ENCODE measurements around the gene FAM210A. TPM values are rescaled to one million over a fixed set of nuclear protein-coding genes. Genes with fewer than 3 reads are reported as not detected.
A peak's percentile ranks its signal among the peaks of the same experiment; 100 is the strongest.

FAM210A gene, protein sequence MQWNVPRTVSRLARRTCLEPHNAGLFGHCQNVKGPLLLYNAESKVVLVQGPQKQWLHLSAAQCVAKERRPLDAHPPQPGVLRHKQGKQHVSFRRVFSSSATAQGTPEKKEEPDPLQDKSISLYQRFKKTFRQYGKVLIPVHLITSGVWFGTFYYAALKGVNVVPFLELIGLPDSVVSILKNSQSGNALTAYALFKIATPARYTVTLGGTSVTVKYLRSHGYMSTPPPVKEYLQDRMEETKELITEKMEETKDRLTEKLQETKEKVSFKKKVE
- total RNA-seq (2022) (17.1 and 17.4 TPM in 2 replicates), Bru-seq, nascent RNA (percentile 77 among the genes with signal in this experiment), BruChase-seq, experiment 1, labeled RNA remaining after a 2-hour chase (percentile 77 among the genes with signal in this experiment), BruChase-seq, experiment 2, labeled RNA remaining after a 6-hour chase (percentile 72 among the genes with signal in this experiment)
- long read RNA-seq, full-length matches to known transcripts, result 14 of 16 reads
- long read RNA-seq, partial matches to known transcripts, result 0 of 16 reads
- long read RNA-seq, other reads (novel, unspliced or antisense), result 2 of 16 reads

DNA sequence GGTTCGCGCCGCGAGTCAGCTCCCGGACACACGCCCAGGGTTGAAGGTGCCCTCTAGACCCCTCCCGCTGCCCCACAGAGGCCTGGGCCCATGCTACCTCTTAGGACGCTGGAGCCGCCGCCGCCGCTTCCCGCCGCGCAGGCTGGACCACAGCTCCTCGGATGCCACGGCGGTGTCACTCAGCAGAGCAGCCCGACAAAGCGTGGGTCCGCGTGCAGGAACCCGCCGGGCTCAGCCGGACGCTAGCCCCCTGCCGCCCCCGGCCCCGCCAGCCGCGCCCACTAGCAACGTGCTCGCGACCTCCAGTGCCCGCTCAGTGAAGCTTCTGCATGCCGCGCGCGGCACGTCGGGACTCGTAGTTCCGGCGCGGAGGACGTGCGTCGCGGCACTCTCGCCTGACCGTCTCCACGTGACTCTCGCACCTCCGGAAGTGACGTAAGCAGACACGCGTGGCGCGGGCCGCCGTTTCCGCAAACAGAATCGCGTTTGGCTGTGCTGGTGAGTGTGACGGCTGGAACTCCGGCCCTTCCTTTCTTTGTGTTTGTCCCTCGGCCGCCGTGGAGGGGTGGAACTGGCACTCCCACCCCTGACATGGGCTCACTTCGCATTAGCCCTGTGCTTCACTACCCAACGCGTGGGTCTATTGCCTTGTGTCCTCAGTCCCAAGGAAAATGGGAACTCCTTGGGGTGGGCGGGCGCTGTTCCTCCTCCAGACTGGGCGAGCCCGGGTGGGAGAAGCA, at the start of gene FAM210A, which contains the start of gene RNMT:
FAM210A (minus strand) TSS at position 327 of the 740 bp plus-strand sequence. CDS start 44,481 bp downstream, outside the sequence.
RNMT (plus strand) TSS at position 442 of the 740 bp plus-strand sequence. CDS start 4,845 bp downstream, outside the sequence.
- intact Hi-C loops (cut with micrococcal nuclease; ENCODE audit: unreplicated experiment), result loop anchor here (5.0 kb wide), 1 partner anchor 169 kb away; no protein-coding TSS in a partner anchor
- BruUV-seq (replicated peaks), result no TSS peak
- no peaks in the 10 kb centered on the region for H3K27me3 Mint-ChIP-seq (ENCODE audit: insufficient read depth, unreplicated experiment)
- TF ChIP-seq, protein P1, sequence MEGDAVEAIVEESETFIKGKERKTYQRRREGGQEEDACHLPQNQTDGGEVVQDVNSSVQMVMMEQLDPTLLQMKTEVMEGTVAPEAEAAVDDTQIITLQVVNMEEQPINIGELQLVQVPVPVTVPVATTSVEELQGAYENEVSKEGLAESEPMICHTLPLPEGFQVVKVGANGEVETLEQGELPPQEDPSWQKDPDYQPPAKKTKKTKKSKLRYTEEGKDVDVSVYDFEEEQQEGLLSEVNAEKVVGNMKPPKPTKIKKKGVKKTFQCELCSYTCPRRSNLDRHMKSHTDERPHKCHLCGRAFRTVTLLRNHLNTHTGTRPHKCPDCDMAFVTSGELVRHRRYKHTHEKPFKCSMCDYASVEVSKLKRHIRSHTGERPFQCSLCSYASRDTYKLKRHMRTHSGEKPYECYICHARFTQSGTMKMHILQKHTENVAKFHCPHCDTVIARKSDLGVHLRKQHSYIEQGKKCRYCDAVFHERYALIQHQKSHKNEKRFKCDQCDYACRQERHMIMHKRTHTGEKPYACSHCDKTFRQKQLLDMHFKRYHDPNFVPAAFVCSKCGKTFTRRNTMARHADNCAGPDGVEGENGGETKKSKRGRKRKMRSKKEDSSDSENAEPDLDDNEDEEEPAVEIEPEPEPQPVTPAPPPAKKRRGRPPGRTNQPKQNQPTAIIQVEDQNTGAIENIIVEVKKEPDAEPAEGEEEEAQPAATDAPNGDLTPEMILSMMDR (IDR thresholded peaks at IDR 0.05; ENCODE audit: insufficient read depth in 1 of 2, low read depth in 1 of 2, low read length in 1 of 2, severe bottlenecking in 1 of 2, unreplicated experiment in 1 of 2), result no peak
- POLR2A ChIA-PET, result interaction anchor here (0.6 to 0.9 kb wide), 7 partner anchors 8 to 1279 kb away, joined by 3 to 9 read pairs (median 4); no protein-coding TSS in a partner anchor
- Histone ChIP-seq H3K36me3 (ENCODE audit: control insufficient read depth, insufficient read depth, low read length) (no peaks in the 10 kb centered on the region), H3K4me1 (no peaks in the 10 kb centered on the region), H3K27me3 (replicated peaks; ENCODE audit: control insufficient read depth, insufficient read depth, low read length) (no peaks in the 10 kb centered on the region), H3K4me3 (ENCODE audit: low read depth, low read length) (peak within 1 kb of the TSS; percentile 83), H3K9me3 (no peaks in the 10 kb centered on the region)
- DNase-seq, result peak; percentile 94 to 95
- peaks cover 18% of the 10 kb centered on the region for H3K4me1 Mint-ChIP-seq (ENCODE audit: low read depth, unreplicated experiment)
- no peaks in the 10 kb centered on the region for H3K9me3 Mint-ChIP-seq (ENCODE audit: unreplicated experiment)
- peak within 1 kb of the TSS; percentile 85 for H3K4me3 Mint-ChIP-seq (ENCODE audit: unreplicated experiment)
- CTCF ChIA-PET, result interaction anchor here (0.6 to 0.7 kb wide), 2 partner anchors 74 to 134 kb away, joined by 3 read pairs; no protein-coding TSS in a partner anchor
- H3K27ac Mint-ChIP-seq (ENCODE audit: unreplicated experiment), result peak within 1 kb of the TSS; percentile 60
- H3K36me3 Mint-ChIP-seq (ENCODE audit: insufficient read depth, unreplicated experiment), result peaks cover 22% of the 10 kb centered on the region

DNA sequence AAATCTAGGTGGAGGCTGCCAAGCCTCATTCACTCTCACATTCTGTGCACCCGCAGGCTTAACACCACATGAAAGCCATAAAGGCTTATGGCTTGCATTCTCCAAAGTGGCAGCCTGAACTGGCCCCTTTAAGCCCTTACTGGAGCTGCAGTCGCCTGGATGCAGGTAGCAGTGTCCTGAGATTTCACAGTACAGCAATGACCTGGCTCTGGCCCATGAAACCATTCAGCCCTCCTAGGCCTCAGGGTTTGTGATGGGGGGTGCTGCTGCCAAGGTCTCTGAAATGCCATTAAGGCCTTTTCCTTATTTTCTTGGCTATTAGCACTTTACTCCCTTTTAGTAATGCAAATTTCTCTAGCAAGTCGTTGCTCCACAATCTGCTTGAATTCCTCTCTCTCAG, 48.7 kb upstream of the FAM210A start:
- Mint-ChIP-seq H3K4me3 (ENCODE audit: unreplicated experiment) (no peak overlapping the region), H3K27me3 (ENCODE audit: insufficient read depth, unreplicated experiment) (peaks cover 7% of the 10 kb centered on the region), H3K36me3 (ENCODE audit: insufficient read depth, unreplicated experiment) (no peaks in the 10 kb centered on the region), H3K27ac (ENCODE audit: unreplicated experiment) (no peak overlapping the region), H3K9me3 (ENCODE audit: unreplicated experiment) (no peaks in the 10 kb centered on the region), H3K4me1 (ENCODE audit: low read depth, unreplicated experiment) (no peaks in the 10 kb centered on the region)
- POLR2A ChIA-PET, result no interaction called here
- CTCF ChIA-PET, result no interaction called here
- no TSS peak for BruUV-seq (replicated peaks)
- no peaks in the 10 kb centered on the region for H3K27me3 ChIP-seq (replicated peaks; ENCODE audit: control insufficient read depth, insufficient read depth, low read length)
- TF ChIP-seq, protein P1 (IDR thresholded peaks at IDR 0.05; ENCODE audit: insufficient read depth in 1 of 2, low read depth in 1 of 2, low read length in 1 of 2, severe bottlenecking in 1 of 2, unreplicated experiment in 1 of 2), result no peak
- H3K4me3 ChIP-seq (ENCODE audit: low read depth, low read length), result no peak overlapping the region
- H3K4me1 ChIP-seq, result no peaks in the 10 kb centered on the region
- intact Hi-C loops (cut with micrococcal nuclease; ENCODE audit: unreplicated experiment), result no loop called here
- H3K36me3 ChIP-seq (ENCODE audit: control insufficient read depth, insufficient read depth, low read length), result no peaks in the 10 kb centered on the region
- no peaks in the 10 kb centered on the region for H3K9me3 ChIP-seq
- DNase-seq, result no peak

Measured in Caco-2 (cell line).